ENCODE results near the gene HECW1.

HECW1 gene

GRCh38 chr7:43461349-43462024 lies 349.0 kb downstream of the HECW1 start (continued):
- no peak for TF ChIP-seq ZBTB10 (tag by site-specific recombination; IDR thresholded peaks at IDR 0.05)
- no peak for TF ChIP-seq ZNF654 (tag by site-specific recombination; IDR thresholded peaks at IDR 0.05; ENCODE audit: low read depth)
- no peak for TF ChIP-seq ZBTB8A (tag by site-specific recombination; IDR thresholded peaks at IDR 0.05)
- no peak for TF ChIP-seq ZNF214 (tag by site-specific recombination; IDR thresholded peaks at IDR 0.05; ENCODE audit: borderline replicate concordance)
- no peak for TF ChIP-seq KLF1 (tag by site-specific recombination; IDR thresholded peaks at IDR 0.05)
- TF ChIP-seq ZFP41 (tag by site-specific recombination; IDR thresholded peaks at IDR 0.05; ENCODE audit: borderline replicate concordance) = no peak
- TF ChIP-seq ZNF768 (tag by site-specific recombination; IDR thresholded peaks at IDR 0.05) = no peak

- Histone ChIP-seq H3K27ac (ENCODE audit: extremely low read depth, low read depth, low read length) (no peak overlapping the region), H3K9me3 (ENCODE audit: control insufficient read depth, insufficient read depth, low read depth, low read length) (no peaks in the 10 kb centered on the region), H3K36me3 (ENCODE audit: control insufficient read depth in 2 of 2, insufficient read depth in 1 of 2, low read length in 2 of 2) (no peaks in the 10 kb centered on the region), H3K4me1 (ENCODE audit: control insufficient read depth, insufficient read depth, low read length) (0 out of 2 replicates have a peak, but pooled peaks cover 3% of the 10 kb centered on the region), H3K4me3 (ENCODE audit: low read depth, low read length) (no peak overlapping the region)
- CTCF ChIA-PET = interaction anchor here (1.3 kb wide), 1 partner anchor 23 kb away, joined by 3 read pairs; no protein-coding TSS in a partner anchor
- TF ChIP-seq ZBTB6 (tag by site-specific recombination; IDR thresholded peaks at IDR 0.05) = no peak
- no peak for TF ChIP-seq SETDB1 (IDR thresholded peaks at IDR 0.05; ENCODE audit: insufficient read length, low read length)
- TF ChIP-seq ZNF560 (tag by site-specific recombination; IDR thresholded peaks at IDR 0.05; ENCODE audit: borderline replicate concordance) = no peak
- no peak for TF ChIP-seq PBX3 (CRISPR knock-in tag; IDR thresholded peaks at IDR 0.05)
- TF ChIP-seq ZNF23 (tag by site-specific recombination; IDR thresholded peaks at IDR 0.05; ENCODE audit: borderline replicate concordance) = no peak
- no peak for TF ChIP-seq GLI2 (tag by site-specific recombination; IDR thresholded peaks at IDR 0.05; ENCODE audit: borderline replicate concordance, low read depth)
- no peak for TF ChIP-seq REPIN1 (tag by site-specific recombination; IDR thresholded peaks at IDR 0.05; ENCODE audit: low read depth)
- no peak for TF ChIP-seq ZNF596 (tag by site-specific recombination; IDR thresholded peaks at IDR 0.05)
- no peak for TF ChIP-seq ZNF837 (tag by site-specific recombination; IDR thresholded peaks at IDR 0.05)
- no peak for TF ChIP-seq ZNF157 (tag by site-specific recombination; IDR thresholded peaks at IDR 0.05)
- no peak for TF ChIP-seq ELK4 (IDR thresholded peaks at IDR 0.05; ENCODE audit: borderline replicate concordance, low read depth, low read length)
- TF ChIP-seq ZNF558 (tag by site-specific recombination; IDR thresholded peaks at IDR 0.05) = no peak
- no peak for TF ChIP-seq KLF16 (tag by site-specific recombination; IDR thresholded peaks at IDR 0.05)
- TF ChIP-seq PRDM6 (tag by site-specific recombination; IDR thresholded peaks at IDR 0.05) = no peak
- no peak for TF ChIP-seq KLF8 (tag by site-specific recombination; IDR thresholded peaks at IDR 0.05)
- TF ChIP-seq MZF1 (tag by site-specific recombination; IDR thresholded peaks at IDR 0.05; ENCODE audit: borderline replicate concordance) = no peak
- no peak for TF ChIP-seq ZNF544 (tag by site-specific recombination; IDR thresholded peaks at IDR 0.05)
- POLR2A ChIA-PET = no interaction called here
Measured at GRCh38 chr7:43462836-43463235, 350.4 kb downstream of the HECW1 start.
